Measurements from ENCODE around the gene CLEC2D.

GRCh38 chr12:9669019-9669326, 540 bp upstream of the CLEC2D start:
- TF ChIP-seq, protein P1, sequence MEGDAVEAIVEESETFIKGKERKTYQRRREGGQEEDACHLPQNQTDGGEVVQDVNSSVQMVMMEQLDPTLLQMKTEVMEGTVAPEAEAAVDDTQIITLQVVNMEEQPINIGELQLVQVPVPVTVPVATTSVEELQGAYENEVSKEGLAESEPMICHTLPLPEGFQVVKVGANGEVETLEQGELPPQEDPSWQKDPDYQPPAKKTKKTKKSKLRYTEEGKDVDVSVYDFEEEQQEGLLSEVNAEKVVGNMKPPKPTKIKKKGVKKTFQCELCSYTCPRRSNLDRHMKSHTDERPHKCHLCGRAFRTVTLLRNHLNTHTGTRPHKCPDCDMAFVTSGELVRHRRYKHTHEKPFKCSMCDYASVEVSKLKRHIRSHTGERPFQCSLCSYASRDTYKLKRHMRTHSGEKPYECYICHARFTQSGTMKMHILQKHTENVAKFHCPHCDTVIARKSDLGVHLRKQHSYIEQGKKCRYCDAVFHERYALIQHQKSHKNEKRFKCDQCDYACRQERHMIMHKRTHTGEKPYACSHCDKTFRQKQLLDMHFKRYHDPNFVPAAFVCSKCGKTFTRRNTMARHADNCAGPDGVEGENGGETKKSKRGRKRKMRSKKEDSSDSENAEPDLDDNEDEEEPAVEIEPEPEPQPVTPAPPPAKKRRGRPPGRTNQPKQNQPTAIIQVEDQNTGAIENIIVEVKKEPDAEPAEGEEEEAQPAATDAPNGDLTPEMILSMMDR (IDR thresholded peaks at IDR 0.05), result no peak
- TF ChIP-seq POLR2A (IDR thresholded peaks at IDR 0.05) (no peak), POLR2AphosphoS5 (IDR thresholded peaks at IDR 0.05) (no peak)

Measured in sigmoid colon (tissue), 4 donors.